ENCODE results near the gene LORICRIN. TPM values are rescaled to one million over a fixed set of nuclear protein-coding genes. Genes with fewer than 3 reads are reported as not detected.

LORICRIN gene
- total and polyA plus RNA-seq, 9 of the 15 experiments (the other 6 are each of a cell fraction or from before 2014, with no cell fraction given), result not detected

DNA sequence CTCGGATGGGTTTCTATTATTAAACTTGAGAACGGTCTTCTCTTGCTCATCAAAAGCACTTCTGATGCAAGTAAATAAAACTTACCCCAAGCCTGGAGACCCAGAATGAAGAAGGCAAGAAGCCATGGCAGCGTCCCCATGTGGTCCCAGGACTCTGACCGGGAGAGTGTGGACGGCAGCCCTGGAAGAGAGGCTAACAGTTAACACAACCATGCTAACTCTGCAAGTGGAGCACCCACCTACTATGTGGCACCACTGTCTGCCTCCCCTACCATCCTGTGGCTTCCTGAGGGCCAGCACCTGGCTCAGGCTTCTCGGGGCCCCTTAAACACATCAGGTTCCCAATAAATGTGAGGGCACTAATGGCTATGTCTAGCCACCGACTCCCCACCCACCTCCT lies 51.0 kb downstream of the LORICRIN start (continued):
- TF ChIP-seq, protein P1, sequence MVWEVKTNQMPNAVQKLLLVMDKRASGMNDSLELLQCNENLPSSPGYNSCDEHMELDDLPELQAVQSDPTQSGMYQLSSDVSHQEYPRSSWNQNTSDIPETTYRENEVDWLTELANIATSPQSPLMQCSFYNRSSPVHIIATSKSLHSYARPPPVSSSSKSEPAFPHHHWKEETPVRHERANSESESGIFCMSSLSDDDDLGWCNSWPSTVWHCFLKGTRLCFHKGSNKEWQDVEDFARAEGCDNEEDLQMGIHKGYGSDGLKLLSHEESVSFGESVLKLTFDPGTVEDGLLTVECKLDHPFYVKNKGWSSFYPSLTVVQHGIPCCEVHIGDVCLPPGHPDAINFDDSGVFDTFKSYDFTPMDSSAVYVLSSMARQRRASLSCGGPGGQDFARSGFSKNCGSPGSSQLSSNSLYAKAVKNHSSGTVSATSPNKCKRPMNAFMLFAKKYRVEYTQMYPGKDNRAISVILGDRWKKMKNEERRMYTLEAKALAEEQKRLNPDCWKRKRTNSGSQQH (CRISPR knock-in tag; IDR thresholded peaks at IDR 0.05), result no peak
- TF ChIP-seq MEF2A (IDR thresholded peaks at IDR 0.05; ENCODE audit: control insufficient read depth, low read depth, low read length), result no peak

Other genes starting within 250 kb of the LORICRIN start
Only the 7 nearest of the 16 such genes appear.
- not detected in 2 replicates for gene SPRR2G, start 108.8 kb upstream of the LORICRIN start, total RNA-seq (2014; rRNA removed)
- gene SPRR2G, start 108.8 kb upstream of the LORICRIN start, total RNA-seq (2014; rRNA removed; fragmentation: Illumina TruSeq; extraction: Trizol), result not detected in 2 replicates
- gene SPRR2G, start 108.8 kb upstream of the LORICRIN start, total RNA-seq (2015; rRNA removed; fragmentation: Illumina TruSeq; extraction: Trizol), result not detected in 2 replicates
- gene SPRR2G, start 108.8 kb upstream of the LORICRIN start, total RNA-seq (2021), result not detected in 2 replicates
- not detected in 2 replicates for gene SPRR2G, start 108.8 kb upstream of the LORICRIN start, polyA plus RNA-seq (2011; rRNA removed)
- gene SPRR2G, start 108.8 kb upstream of the LORICRIN start, polyA plus RNA-seq (2014; fragmentation: Illumina TruSeq; extraction: Trizol), result not detected in 2 replicates
- gene SPRR2G, start 108.8 kb upstream of the LORICRIN start, polyA plus RNA-seq (2014; fragmentation: Nextera tagmentation; extraction: Ambion mirVana), result not detected
- not detected in 2 replicates for gene SPRR2G, start 108.8 kb upstream of the LORICRIN start, polyA plus RNA-seq (2014; rRNA removed)
- gene LELP1, start 56.3 kb upstream of the LORICRIN start, total RNA-seq (2014; rRNA removed), result not detected in 2 replicates
- not detected in 2 replicates for gene LELP1, start 56.3 kb upstream of the LORICRIN start, total RNA-seq (2014; rRNA removed; fragmentation: Illumina TruSeq; extraction: Trizol)
- gene LELP1, start 56.3 kb upstream of the LORICRIN start, total RNA-seq (2015; rRNA removed; fragmentation: Illumina TruSeq; extraction: Trizol), result not detected in 2 replicates
- gene LELP1, start 56.3 kb upstream of the LORICRIN start, total RNA-seq (2021), result not detected in 2 replicates
- not detected in 2 replicates for gene LELP1, start 56.3 kb upstream of the LORICRIN start, polyA plus RNA-seq (2011; rRNA removed)
- gene LELP1, start 56.3 kb upstream of the LORICRIN start, polyA plus RNA-seq (2014; fragmentation: Illumina TruSeq; extraction: Trizol), result not detected in 2 replicates
- gene LELP1, start 56.3 kb upstream of the LORICRIN start, polyA plus RNA-seq (2014; fragmentation: Nextera tagmentation; extraction: Ambion mirVana), result not detected
- gene LELP1, start 56.3 kb upstream of the LORICRIN start, polyA plus RNA-seq (2014; rRNA removed), result not detected in 2 replicates
- gene PRR9, start 42.1 kb upstream of the LORICRIN start, total RNA-seq (2014; rRNA removed), result 0.23 TPM in 1 of 2 replicates, not detected in the other
- gene PRR9, start 42.1 kb upstream of the LORICRIN start, total RNA-seq (2014; rRNA removed; fragmentation: Illumina TruSeq; extraction: Trizol), result 0.15 and 0.38 TPM in 2 replicates
- 1.4 and 1.6 TPM in 2 replicates for gene PRR9, start 42.1 kb upstream of the LORICRIN start, total RNA-seq (2015; rRNA removed; fragmentation: Illumina TruSeq; extraction: Trizol)
- gene PRR9, start 42.1 kb upstream of the LORICRIN start, total RNA-seq (2021), result 0.20 TPM in 1 of 2 replicates, not detected in the other
- gene PRR9, start 42.1 kb upstream of the LORICRIN start, polyA plus RNA-seq (2011; rRNA removed), result 0.14 TPM in 1 of 2 replicates, not detected in the other
- 0.22 TPM in 1 of 2 replicates, not detected in the other for gene PRR9, start 42.1 kb upstream of the LORICRIN start, polyA plus RNA-seq (2014; fragmentation: Illumina TruSeq; extraction: Trizol)
- gene PRR9, start 42.1 kb upstream of the LORICRIN start, polyA plus RNA-seq (2014; fragmentation: Nextera tagmentation; extraction: Ambion mirVana), result 1 to 10 TPM in 1 of 2 experiments, under 1 TPM in 1; 0.59 to 1.1 TPM
- 0.25 TPM in 1 of 2 replicates, not detected in the other for gene PRR9, start 42.1 kb upstream of the LORICRIN start, polyA plus RNA-seq (2014; rRNA removed)
- not detected in 2 replicates for gene PGLYRP3, start 53.3 kb downstream of the LORICRIN start, total RNA-seq (2014; rRNA removed)
- gene PGLYRP3, start 53.3 kb downstream of the LORICRIN start, total RNA-seq (2014; rRNA removed; fragmentation: Illumina TruSeq; extraction: Trizol), result not detected in 2 replicates
- gene PGLYRP3, start 53.3 kb downstream of the LORICRIN start, total RNA-seq (2015; rRNA removed; fragmentation: Illumina TruSeq; extraction: Trizol), result not detected in 2 replicates
- not detected in 2 replicates for gene PGLYRP3, start 53.3 kb downstream of the LORICRIN start, total RNA-seq (2021)
- not detected in 2 replicates for gene PGLYRP3, start 53.3 kb downstream of the LORICRIN start, polyA plus RNA-seq (2011; rRNA removed)
- not detected in 2 replicates for gene PGLYRP3, start 53.3 kb downstream of the LORICRIN start, polyA plus RNA-seq (2014; fragmentation: Illumina TruSeq; extraction: Trizol)
- gene PGLYRP3, start 53.3 kb downstream of the LORICRIN start, polyA plus RNA-seq (2014; fragmentation: Nextera tagmentation; extraction: Ambion mirVana), result not detected
- not detected in 2 replicates for gene PGLYRP3, start 53.3 kb downstream of the LORICRIN start, polyA plus RNA-seq (2014; rRNA removed)
- gene PGLYRP4, start 89.2 kb downstream of the LORICRIN start, total RNA-seq (2014; rRNA removed), result not detected in 2 replicates
- not detected in 2 replicates for gene PGLYRP4, start 89.2 kb downstream of the LORICRIN start, total RNA-seq (2014; rRNA removed; fragmentation: Illumina TruSeq; extraction: Trizol)
- not detected in 2 replicates for gene PGLYRP4, start 89.2 kb downstream of the LORICRIN start, total RNA-seq (2015; rRNA removed; fragmentation: Illumina TruSeq; extraction: Trizol)
- gene PGLYRP4, start 89.2 kb downstream of the LORICRIN start, total RNA-seq (2021), result 0.13 and 0.22 TPM in 2 replicates
- gene PGLYRP4, start 89.2 kb downstream of the LORICRIN start, polyA plus RNA-seq (2011; rRNA removed), result 0.06 and 0.08 TPM in 2 replicates
- 0.07 TPM in 1 of 2 replicates, not detected in the other for gene PGLYRP4, start 89.2 kb downstream of the LORICRIN start, polyA plus RNA-seq (2014; fragmentation: Illumina TruSeq; extraction: Trizol)
- gene PGLYRP4, start 89.2 kb downstream of the LORICRIN start, polyA plus RNA-seq (2014; fragmentation: Nextera tagmentation; extraction: Ambion mirVana), result under 1 TPM in 1 of 2 experiments, not detected in 1; 0.11 TPM
- not detected in 2 replicates for gene PGLYRP4, start 89.2 kb downstream of the LORICRIN start, polyA plus RNA-seq (2014; rRNA removed)
- gene S100A9, start 98.2 kb downstream of the LORICRIN start, total RNA-seq (2014; rRNA removed), result not detected in 2 replicates
- gene S100A9, start 98.2 kb downstream of the LORICRIN start, total RNA-seq (2014; rRNA removed; fragmentation: Illumina TruSeq; extraction: Trizol), result not detected in 2 replicates
- gene S100A9, start 98.2 kb downstream of the LORICRIN start, total RNA-seq (2015; rRNA removed; fragmentation: Illumina TruSeq; extraction: Trizol), result not detected in 2 replicates
- 0.34 and 0.80 TPM in 2 replicates for gene S100A9, start 98.2 kb downstream of the LORICRIN start, total RNA-seq (2021)
- not detected in 2 replicates for gene S100A9, start 98.2 kb downstream of the LORICRIN start, polyA plus RNA-seq (2011; rRNA removed)
- not detected in 2 replicates for gene S100A9, start 98.2 kb downstream of the LORICRIN start, polyA plus RNA-seq (2014; fragmentation: Illumina TruSeq; extraction: Trizol)
- gene S100A9, start 98.2 kb downstream of the LORICRIN start, polyA plus RNA-seq (2014; fragmentation: Nextera tagmentation; extraction: Ambion mirVana), result not detected
- not detected in 2 replicates for gene S100A9, start 98.2 kb downstream of the LORICRIN start, polyA plus RNA-seq (2014; rRNA removed)
- not detected in 2 replicates for gene S100A12, start 115.9 kb downstream of the LORICRIN start, total RNA-seq (2014; rRNA removed)
- gene S100A12, start 115.9 kb downstream of the LORICRIN start, total RNA-seq (2014; rRNA removed; fragmentation: Illumina TruSeq; extraction: Trizol), result not detected in 2 replicates
- not detected in 2 replicates for gene S100A12, start 115.9 kb downstream of the LORICRIN start, total RNA-seq (2015; rRNA removed; fragmentation: Illumina TruSeq; extraction: Trizol)
- not detected in 2 replicates for gene S100A12, start 115.9 kb downstream of the LORICRIN start, total RNA-seq (2021)
- gene S100A12, start 115.9 kb downstream of the LORICRIN start, polyA plus RNA-seq (2011; rRNA removed), result not detected in 2 replicates
- gene S100A12, start 115.9 kb downstream of the LORICRIN start, polyA plus RNA-seq (2014; fragmentation: Illumina TruSeq; extraction: Trizol), result not detected in 2 replicates
- gene S100A12, start 115.9 kb downstream of the LORICRIN start, polyA plus RNA-seq (2014; fragmentation: Nextera tagmentation; extraction: Ambion mirVana), result not detected
- not detected in 2 replicates for gene S100A12, start 115.9 kb downstream of the LORICRIN start, polyA plus RNA-seq (2014; rRNA removed)